T-helper 9 cell (primary cell): ENCODE results near the gene LRRC4C.
"Not testable (repeated sequence)": the region's sequence is repeated elsewhere in the genome, so short reads cannot be mapped to it uniquely, and the experiment has no call there.

Source experiments
- DNase-seq: peaks from one replicate; pipeline ENCODE4 v3.0.0-alpha.2; 2020

LRRC4C gene

DNA sequence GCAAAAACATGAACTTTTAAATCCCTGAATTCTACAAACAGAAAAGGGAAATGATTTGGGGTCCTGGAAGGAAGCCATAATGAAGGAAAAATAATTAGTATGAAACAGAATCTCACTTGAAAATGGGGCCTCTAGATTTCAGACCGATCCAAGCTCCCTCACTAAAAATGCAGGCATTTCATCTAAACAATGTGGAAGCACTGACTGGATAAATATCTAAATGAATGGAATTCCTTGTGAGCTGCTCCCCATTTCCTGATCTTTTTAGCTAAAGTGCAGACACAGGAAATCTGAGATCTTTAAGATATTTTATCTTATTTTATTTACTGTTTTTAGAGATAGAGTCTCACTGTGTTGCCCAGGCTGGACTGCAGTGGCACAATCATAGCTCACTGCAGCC lies 1255.8 kb downstream of the LRRC4C start:
- DNase-seq, result no peak

DNA sequence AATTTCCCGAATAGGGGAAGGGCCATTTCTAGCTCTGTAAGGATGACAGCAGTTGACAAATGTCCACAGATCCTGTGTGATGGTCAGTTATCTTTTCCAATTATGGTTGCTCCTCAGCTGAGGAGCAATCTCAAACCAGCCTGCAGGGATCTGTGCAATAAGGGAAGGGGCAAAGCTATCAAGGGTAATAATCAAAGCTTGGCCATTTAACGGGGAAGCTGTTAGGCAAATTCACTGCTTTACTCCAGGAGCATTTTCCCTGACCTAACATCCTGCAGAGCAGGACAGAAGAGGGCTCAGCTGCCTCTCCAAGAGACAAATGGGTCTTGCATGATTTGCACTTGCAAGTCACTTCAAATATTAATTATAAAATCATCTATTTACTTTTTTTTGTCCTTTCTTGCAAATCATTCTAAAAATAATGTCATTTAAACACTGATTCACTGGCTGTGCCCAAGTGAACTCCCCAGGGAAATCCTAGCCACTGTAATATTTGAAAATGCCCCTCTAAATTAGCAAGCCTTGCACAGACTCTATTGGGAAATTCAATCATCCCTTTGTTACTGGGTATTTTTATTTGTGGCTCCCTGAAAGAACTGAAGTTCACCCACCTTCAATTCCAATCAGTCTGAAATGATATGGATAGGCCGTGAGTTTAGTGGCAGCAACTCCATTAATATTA lies 1256.7 kb downstream of the LRRC4C start:
- DNase-seq, result no peak

DNA sequence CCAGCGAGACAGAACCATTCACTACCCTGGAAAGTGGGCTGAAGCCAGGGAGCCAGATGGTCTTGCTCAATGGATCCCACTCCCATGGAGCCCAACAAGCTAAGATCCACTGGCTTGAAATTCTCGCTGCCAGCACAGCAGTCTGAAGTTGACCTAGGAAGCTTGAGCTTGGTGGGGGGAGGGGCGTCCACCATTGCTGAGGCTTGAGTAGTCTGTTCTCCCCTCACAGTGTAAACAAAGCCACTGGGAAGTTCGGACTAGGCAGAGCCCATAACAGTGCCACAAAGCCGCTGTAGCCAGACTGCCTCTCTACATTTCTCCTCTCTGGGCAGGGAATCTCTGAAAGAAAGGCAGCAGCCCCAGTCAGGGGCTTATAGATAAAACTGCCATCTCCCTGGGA lies 1266.9 kb downstream of the LRRC4C start:
- DNase-seq, result not testable (repeated sequence)

- no peak for DNase-seq
Observed at GRCh38 chr11:40190294-40190693, 1269.2 kb downstream of the LRRC4C start.

- no peak for DNase-seq
Observed at GRCh38 chr11:40188848-40189247, 1270.6 kb downstream of the LRRC4C start.

DNA sequence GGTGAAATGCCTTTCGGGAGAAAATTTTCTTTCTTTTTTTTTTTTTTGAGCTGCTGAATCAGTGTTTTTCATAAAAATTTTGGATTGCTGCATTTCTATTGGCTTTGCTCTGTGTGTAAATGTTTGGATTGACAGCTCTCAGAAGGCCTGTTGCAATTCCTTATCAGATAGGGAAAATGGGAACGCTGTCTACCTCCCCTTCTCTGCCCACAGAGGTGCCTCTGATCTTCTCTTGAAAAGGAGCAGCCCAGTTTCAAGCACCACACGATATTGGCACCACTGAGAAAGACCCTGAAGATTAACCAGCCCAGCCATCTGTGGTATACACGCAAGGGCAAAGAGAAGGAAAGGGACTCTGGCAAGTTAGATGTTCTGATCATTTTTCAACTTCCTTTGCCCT lies 1272.2 kb downstream of the LRRC4C start:
- no peak for DNase-seq

- no peak for DNase-seq
Observed at GRCh38 chr11:40186437-40187263, 1272.8 kb downstream of the LRRC4C start.

- no peak for DNase-seq
Observed at GRCh38 chr11:40185793-40186192, 1273.7 kb downstream of the LRRC4C start.

DNA sequence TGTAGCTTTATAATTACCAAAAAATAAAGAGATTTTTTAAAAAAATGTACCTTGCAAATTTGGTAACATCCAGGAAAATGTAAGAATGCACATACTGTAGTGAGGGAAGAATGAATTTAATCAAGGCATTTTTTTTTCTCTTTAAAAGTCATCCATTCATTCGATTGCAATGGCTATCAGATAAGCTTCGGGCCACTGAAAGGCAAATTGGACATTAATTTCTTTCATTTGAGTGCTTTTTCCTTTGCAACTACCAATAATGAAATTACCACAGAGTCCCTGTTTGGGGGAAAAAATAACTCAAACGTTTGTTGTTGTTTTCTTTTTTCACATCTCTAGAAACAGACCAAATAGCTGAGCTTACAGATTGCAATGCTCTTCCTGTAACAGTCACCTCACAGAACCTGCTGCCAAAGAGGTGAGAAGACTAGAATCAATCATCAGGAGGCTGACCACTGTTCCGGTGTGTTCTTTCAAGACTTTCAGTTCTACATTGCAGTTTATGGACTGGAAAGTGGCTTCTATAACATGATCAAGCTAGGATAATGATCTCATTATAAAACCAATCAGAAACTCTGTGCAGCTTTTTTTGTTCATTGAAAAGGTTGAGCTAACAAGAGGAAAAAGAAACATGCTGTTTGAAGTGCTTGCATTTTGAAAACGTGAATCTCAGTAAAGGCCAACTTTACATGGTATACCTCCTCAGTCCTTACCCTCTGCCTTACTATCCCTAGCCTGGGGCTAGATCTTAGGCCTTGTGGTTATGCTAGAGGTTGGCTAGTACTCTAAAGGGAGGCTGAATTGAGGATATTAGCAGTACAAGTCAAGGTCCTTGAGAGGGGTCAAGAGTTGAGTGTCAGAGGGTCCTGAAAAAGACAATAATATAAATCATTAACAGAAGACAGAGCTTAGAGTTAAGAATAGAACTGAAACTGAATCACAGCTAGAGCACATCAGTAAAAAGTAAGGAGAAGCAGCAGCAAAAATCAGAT lies 1276.1 kb downstream of the LRRC4C start:
- DNase-seq, result no peak

- no peak for DNase-seq
Observed at GRCh38 chr11:40179541-40179940, 1279.9 kb downstream of the LRRC4C start.

GRCh38 chr11:40178470-40178869 lies 1281.0 kb downstream of the LRRC4C start:
- DNase-seq, result no peak

GRCh38 chr11:40175980-40176379 lies 1283.5 kb downstream of the LRRC4C start:
- no peak for DNase-seq

- DNase-seq, result no peak
Observed at GRCh38 chr11:40170078-40170477, 1289.4 kb downstream of the LRRC4C start.

GRCh38 chr11:40168414-40168813 lies 1291.0 kb downstream of the LRRC4C start:
- DNase-seq, result no peak

DNA sequence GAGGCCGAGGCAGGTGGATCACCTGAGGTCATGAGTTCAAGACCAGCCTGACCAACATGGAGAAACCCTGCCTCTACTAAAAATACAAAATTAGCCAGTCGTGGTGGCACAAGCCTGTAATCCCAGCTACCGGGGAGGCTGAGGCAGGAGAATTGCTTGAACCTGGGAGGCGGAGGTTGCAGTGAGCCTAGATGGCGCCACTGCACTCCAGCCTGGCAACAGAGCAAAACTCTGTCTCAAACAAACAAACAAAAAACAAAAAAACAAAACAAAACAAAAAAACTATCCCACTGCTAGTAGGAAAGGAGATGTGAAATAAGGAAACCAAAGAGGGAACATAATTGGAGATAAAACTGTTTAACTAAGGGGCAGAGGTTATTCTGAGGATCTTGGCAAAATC lies 1291.6 kb downstream of the LRRC4C start:
- DNase-seq, result not testable (repeated sequence)

DNA sequence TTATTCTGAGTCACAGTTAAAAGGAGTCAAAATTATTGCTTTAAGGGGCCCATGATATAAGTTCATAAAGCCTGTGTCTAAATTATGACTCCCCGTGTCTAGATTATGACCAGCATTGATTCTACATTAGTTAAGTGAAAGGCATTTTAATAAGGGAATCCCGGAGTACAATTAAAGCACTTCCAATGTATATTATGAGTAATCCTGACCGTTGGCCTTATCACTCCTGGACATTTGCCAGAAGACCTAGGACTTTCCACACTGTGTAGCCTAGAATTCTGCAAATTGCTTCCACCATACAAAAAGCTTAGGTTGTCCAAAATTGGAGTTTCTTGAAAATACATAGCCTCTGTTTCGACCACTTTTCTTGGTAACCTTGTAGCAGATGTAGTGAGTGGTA lies 1292.6 kb downstream of the LRRC4C start:
- DNase-seq, result no peak

DNA sequence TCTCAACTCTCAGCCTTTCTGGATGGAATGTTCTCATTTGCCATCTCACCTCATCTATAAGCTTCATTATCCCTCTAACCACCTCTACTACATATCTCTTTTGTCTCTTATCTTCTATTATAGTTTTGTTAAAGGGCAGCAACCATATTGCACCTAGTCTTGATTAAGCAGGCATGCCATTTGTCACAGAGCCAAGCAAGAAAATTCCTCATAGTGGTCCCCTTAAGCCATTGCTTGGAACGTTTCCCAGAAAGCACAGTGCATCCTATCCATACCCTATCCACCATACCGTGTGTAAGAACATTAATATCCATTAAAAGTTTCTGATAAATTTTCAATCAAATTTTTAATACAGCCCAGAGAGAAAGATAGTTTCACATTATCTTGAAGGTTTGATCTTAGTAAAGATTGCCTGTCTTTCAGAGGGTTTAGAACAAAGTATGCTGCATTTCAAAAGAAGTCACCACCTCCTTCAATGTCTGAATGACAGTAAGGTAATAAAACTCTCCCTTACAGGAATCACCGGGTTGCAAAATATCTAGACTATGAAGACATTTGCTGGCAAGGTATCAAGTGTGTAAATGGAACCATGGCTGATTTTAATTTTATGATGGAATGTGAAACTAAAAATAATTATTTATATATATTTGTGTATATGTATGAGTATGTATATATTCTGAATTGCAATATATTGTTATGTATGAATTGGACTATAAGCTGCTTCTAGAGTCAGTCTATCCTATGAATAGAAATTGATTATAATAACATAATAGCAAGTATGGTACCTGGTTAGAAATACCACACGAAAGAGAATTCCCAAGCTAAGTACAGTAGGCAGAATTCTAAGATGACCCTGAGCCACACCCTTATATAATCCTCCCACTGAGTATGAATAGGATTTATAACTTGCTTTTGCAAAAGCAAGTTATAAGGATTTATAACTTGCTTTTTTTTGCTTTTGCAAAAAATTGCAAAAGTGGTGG lies 1296.3 kb downstream of the LRRC4C start:
- no peak for DNase-seq

GRCh38 chr11:40161854-40162410 lies 1297.5 kb downstream of the LRRC4C start:
- no peak for DNase-seq

- DNase-seq, result no peak
Observed at GRCh38 chr11:40160418-40160817, 1299.0 kb downstream of the LRRC4C start.

DNA sequence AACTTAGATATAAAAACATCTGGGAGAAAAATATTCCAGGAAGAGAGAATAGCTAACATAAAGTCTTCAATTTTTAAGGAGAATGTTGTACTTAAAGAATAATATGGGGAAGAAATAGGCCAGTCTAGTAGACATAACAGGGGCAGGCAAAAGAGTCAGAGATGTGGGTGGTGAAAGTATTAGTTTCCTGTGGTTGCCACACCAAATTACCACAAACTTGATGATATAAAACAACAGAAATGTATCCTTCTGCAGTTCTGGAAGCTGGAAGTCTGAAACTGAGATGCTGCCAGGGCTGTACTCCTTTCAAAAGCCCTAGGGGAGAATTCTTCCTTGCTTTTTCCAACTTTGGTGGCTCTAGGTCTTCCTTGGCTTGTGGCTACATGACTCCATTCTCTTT lies 1309.7 kb downstream of the LRRC4C start:
- DNase-seq, result no peak

GRCh38 chr11:40140560-40140959 lies 1318.9 kb downstream of the LRRC4C start:
- no peak for DNase-seq
